ENCODE data around the gene RNU6-9. TPM values are rescaled to one million over a fixed set of nuclear protein-coding genes. Genes with fewer than 3 reads are reported as not detected.
A peak's percentile ranks its signal among the peaks of the same experiment; 100 is the strongest.

Gene RNU6-9
- total and polyA plus RNA-seq, 2 of the 13 experiments (the other 11 are each of a cell fraction or from before 2014, with no cell fraction given), result under 0.01 TPM; not detected in 1

- TF ChIP-seq EZH2 (conservative IDR thresholded peaks at IDR 0.05; ENCODE audit: low read depth, low read length) (no peak), ZSCAN25 (CRISPR knock-in tag; IDR thresholded peaks at IDR 0.05) (peak; percentile 16; the same call in 1 of the 2 replicates), PAXIP1 (CRISPR knock-in tag; conservative IDR thresholded peaks at IDR 0.05) (0 out of 2 replicates have a peak, but pooled peaks have one; percentile 14), ZNF124 (CRISPR knock-in tag; IDR thresholded peaks at IDR 0.05) (0 out of 2 replicates have a peak, but pooled peaks have one; percentile 37), ZNF737 (CRISPR knock-in tag; IDR thresholded peaks at IDR 0.05; ENCODE audit: borderline replicate concordance) (no peak), ZBTB44 (CRISPR knock-in tag; IDR thresholded peaks at IDR 0.05) (no peak), SIN3A (IDR thresholded peaks at IDR 0.05; ENCODE audit: borderline replicate concordance, low read depth, low read length) (peak; percentile 47; the same call in 1 of the 2 replicates), ZEB1 (IDR thresholded peaks at IDR 0.05; ENCODE audit: insufficient replicate concordance, low read depth) (peak; percentile 58), ZNF275 (CRISPR knock-in tag; IDR thresholded peaks at IDR 0.05; ENCODE audit: borderline replicate concordance) (0 out of 2 replicates have a peak, but pooled peaks have one; percentile 37), CBFB (CRISPR knock-in tag; IDR thresholded peaks at IDR 0.05) (peak; percentile 17; the same call in 1 of the 2 replicates), ZBTB38 (CRISPR knock-in tag; IDR thresholded peaks at IDR 0.05) (0 out of 2 replicates have a peak, but pooled peaks have one; percentile 11), ZNF607 (CRISPR knock-in tag; IDR thresholded peaks at IDR 0.05; ENCODE audit: borderline replicate concordance) (peak; percentile 48; the same call in 1 of the 2 replicates), HNRNPLL (IDR thresholded peaks at IDR 0.05; ENCODE audit: low read depth, low read length, poor library complexity, severe bottlenecking) (peak; percentile 31), SOX6 (IDR thresholded peaks at IDR 0.05) (no peak), SOX6 (CRISPR knock-in tag; IDR thresholded peaks at IDR 0.05) (0 out of 2 replicates have a peak, but pooled peaks have one; percentile 9), NR2F6 (IDR thresholded peaks at IDR 0.05) (no peak), NR2F6 (CRISPR knock-in tag; IDR thresholded peaks at IDR 0.05) (peak; percentile 16; the same call in 1 of the 2 replicates), TBP (CRISPR knock-in tag; IDR thresholded peaks at IDR 0.05) (no peak), SOX13 (IDR thresholded peaks at IDR 0.05) (no peak), SOX13 (CRISPR knock-in tag; conservative IDR thresholded peaks at IDR 0.05 in 1 of 2, IDR thresholded peaks at IDR 0.05 in 1 of 2) (0 out of 4 replicates have a peak, but pooled peaks of 1 of the 2 experiments have one; percentile 6), ZFY (CRISPR knock-in tag; IDR thresholded peaks at IDR 0.05) (peak; percentile 39; the same call in 1 of the 2 replicates), SRY (CRISPR knock-in tag; IDR thresholded peaks at IDR 0.05) (0 out of 2 replicates have a peak, but pooled peaks have one; percentile 31), KAT7 (CRISPR knock-in tag; IDR thresholded peaks at IDR 0.05; ENCODE audit: borderline replicate concordance) (peak; percentile 82; the same call in 1 of the 2 replicates), MEIS1 (CRISPR knock-in tag; IDR thresholded peaks at IDR 0.05; ENCODE audit: borderline replicate concordance) (peak; percentile 60), KAT8 (CRISPR knock-in tag; IDR thresholded peaks at IDR 0.05) (peak; percentile 35; the same call in 1 of the 2 replicates)
These were observed 31.8 kb downstream of the RNU6-9 start (continued) for GRCh38 chr19:925087-925525.

Data from HepG2 (cell line).